Measurements from ENCODE around the gene STAT6. TPM values are rescaled to one million over a fixed set of nuclear protein-coding genes. Genes with fewer than 3 reads are reported as not detected.

Gene STAT6
- total RNA-seq, 1 experiment from 2014 or later, result 122 TPM

DNA sequence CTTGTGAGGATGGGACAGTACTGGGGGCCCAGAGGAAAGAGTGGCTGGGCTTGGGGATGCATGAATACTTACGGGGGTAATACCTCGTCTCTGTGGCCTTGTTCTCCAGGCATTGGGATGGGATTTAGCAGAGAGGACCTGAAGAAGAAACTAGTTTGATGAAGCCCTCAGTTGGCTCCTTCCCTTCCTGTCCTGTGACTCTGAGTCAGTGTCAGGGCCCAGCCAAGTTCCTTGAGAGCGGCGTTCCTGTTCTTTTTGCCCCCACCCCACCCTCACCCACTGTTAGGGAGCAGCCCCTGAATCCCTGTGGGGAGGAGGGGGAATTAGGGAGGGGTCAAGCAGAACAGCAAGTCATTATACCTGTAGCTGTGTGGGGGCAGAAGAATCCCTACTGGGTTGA lies 41.5 kb upstream of the STAT6 start:
- no peak overlapping the region for H3K27ac ChIP-seq

DNA sequence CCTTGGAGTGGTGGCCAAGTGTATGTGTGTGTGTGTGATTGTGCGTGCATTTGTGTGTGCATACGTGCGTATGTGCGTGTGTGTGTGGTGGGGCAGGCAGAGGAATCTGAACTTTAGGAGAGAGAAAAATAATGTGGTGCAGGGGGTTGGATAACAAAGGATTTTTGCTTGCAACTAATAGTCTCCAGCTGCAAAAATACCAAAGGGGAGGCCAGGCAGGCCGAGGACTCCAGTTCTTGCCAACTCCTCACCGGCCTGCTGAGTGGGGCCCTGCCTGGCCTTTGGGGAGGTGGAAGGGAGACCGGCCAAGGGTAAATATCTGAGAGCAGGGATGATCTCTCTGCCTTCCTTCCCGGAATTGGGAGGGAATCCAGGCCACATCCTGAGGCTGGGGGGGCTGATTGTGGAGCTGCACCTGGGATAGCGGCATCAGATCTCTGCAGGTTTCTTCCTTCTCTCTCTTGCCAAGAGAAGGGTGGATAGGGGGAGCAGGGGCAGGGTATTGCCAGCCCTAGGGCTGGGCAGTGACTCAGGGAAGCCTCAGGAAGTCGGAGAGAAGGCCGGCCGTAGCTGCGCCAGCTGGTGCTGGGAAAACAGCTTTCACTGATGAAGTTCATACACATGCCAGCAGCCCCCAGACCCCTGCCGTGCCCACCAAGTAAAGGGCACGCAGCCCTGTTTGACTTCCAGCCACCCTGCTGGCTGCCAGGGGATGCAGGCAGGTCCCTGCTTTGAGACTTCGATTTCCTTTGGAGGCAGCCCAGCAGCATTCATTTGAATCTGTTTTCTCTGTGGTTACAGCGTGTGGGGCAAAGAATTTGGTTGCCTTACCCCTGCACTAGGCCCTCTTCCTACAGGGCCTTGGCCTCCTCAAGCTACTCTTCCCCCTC lies 40.8 kb upstream of the STAT6 start:
- Histone ChIP-seq H3K36me3 (ENCODE audit: low read depth) (no peaks in the 10 kb centered on the region), H3K4me2 (no peak overlapping the region), H3K9me3 (ENCODE audit: insufficient read depth, low read depth) (no peaks in the 10 kb centered on the region), H3K27ac (no peak overlapping the region), H3F3A (ENCODE audit: insufficient read depth, low read depth) (no peaks in the 10 kb centered on the region), H3K4me1 (replicated peaks; ENCODE audit: insufficient read depth) (peaks cover 8% of the 10 kb centered on the region), H3K27me3 (ENCODE audit: insufficient read depth, low read depth) (no peaks in the 10 kb centered on the region), H3K9me2 (ENCODE audit: insufficient read depth) (no peaks in the 10 kb centered on the region), H4K20me1 (ENCODE audit: insufficient read depth) (no peaks in the 10 kb centered on the region), H2AFZ (no peak overlapping the region), H3K4me3 (no peak overlapping the region), H3K79me2 (ENCODE audit: low read depth) (no peaks in the 10 kb centered on the region)
- TF ChIP-seq EZH2 (IDR thresholded peaks at IDR 0.05; ENCODE audit: low read depth) (no peak), CTCF (conservative IDR thresholded peaks at IDR 0.05) (no peak)
- intact Hi-C loops (cut with micrococcal nuclease; ENCODE audit: unreplicated experiment), result no loop called here
- ChIA-PET CTCF (no interaction called here), POLR2A (ENCODE audit: unreplicated experiment) (no interaction called here)
- DNase-seq, result no peak
- BruUV-seq (replicated peaks), result no TSS peak

More for the DNA sequence above, 41.5 kb upstream of the STAT6 start:
- no peak for DNase-seq
- Histone ChIP-seq H3K9me3 (ENCODE audit: insufficient read depth, low read depth) (no peaks in the 10 kb centered on the region), H3K36me3 (ENCODE audit: low read depth) (no peaks in the 10 kb centered on the region), H3K79me2 (ENCODE audit: low read depth) (no peaks in the 10 kb centered on the region), H4K20me1 (ENCODE audit: insufficient read depth) (no peaks in the 10 kb centered on the region), H3K4me3 (no peak overlapping the region), H3K4me2 (no peak overlapping the region), H3K27me3 (ENCODE audit: insufficient read depth, low read depth) (no peaks in the 10 kb centered on the region), H2AFZ (no peak overlapping the region), H3K9me2 (ENCODE audit: insufficient read depth) (no peaks in the 10 kb centered on the region), H3F3A (ENCODE audit: insufficient read depth, low read depth) (no peaks in the 10 kb centered on the region), H3K4me1 (replicated peaks; ENCODE audit: insufficient read depth) (peaks cover 8% of the 10 kb centered on the region)
- TF ChIP-seq EZH2 (IDR thresholded peaks at IDR 0.05; ENCODE audit: low read depth) (no peak), CTCF (conservative IDR thresholded peaks at IDR 0.05) (no peak)
- no TSS peak for BruUV-seq (replicated peaks)
- intact Hi-C loops (cut with micrococcal nuclease; ENCODE audit: unreplicated experiment), result no loop called here
- CTCF ChIA-PET, result no interaction called here
- POLR2A ChIA-PET (ENCODE audit: unreplicated experiment), result no interaction called here

GRCh38 chr12:57150400-57151000 lies 39.3 kb upstream of the STAT6 start:
- Histone ChIP-seq H3F3A (ENCODE audit: insufficient read depth, low read depth) (no peaks in the 10 kb centered on the region), H3K4me1 (replicated peaks; ENCODE audit: insufficient read depth) (peaks cover 8% of the 10 kb centered on the region), H3K36me3 (ENCODE audit: low read depth) (no peaks in the 10 kb centered on the region), H4K20me1 (ENCODE audit: insufficient read depth) (no peaks in the 10 kb centered on the region), H2AFZ (no peak overlapping the region), H3K9me2 (ENCODE audit: insufficient read depth) (no peaks in the 10 kb centered on the region), H3K9me3 (ENCODE audit: insufficient read depth, low read depth) (no peaks in the 10 kb centered on the region), H3K79me2 (ENCODE audit: low read depth) (no peaks in the 10 kb centered on the region), H3K27ac (no peak overlapping the region), H3K27me3 (ENCODE audit: insufficient read depth, low read depth) (no peaks in the 10 kb centered on the region), H3K4me3 (no peak overlapping the region), H3K4me2 (no peak overlapping the region)
- POLR2A ChIA-PET (ENCODE audit: unreplicated experiment), result no interaction called here
- BruUV-seq (replicated peaks), result no TSS peak
- intact Hi-C loops (cut with micrococcal nuclease; ENCODE audit: unreplicated experiment), result no loop called here
- CTCF ChIA-PET, result no interaction called here
- TF ChIP-seq CTCF (conservative IDR thresholded peaks at IDR 0.05), result no peak
- TF ChIP-seq EZH2 (IDR thresholded peaks at IDR 0.05; ENCODE audit: low read depth), result no peak
- no peak for DNase-seq
